ENCODE results near the gene ERN1.

GRCh38 chr17:64156670-64157069, 26.7 kb upstream of the ERN1 start:
- TF ChIP-seq CTCF (IDR thresholded peaks at IDR 0.05) (no peak), POLR2A (IDR thresholded peaks at IDR 0.05) (no peak)
